Astrocyte of the cerebellum (primary cell): ENCODE measurements around the gene ADCY1.

Source experiments
- DNase-seq: peaks from one replicate; pipeline ENCODE4 v3.0.0-alpha.2; 2011; ENCODE audit warnings: low read depth
- H3K4me3 ChIP-seq: 2 replicates; pipeline ENCODE4 v1.5.1; 2011; ENCODE audit warnings: mild to moderate bottlenecking, low read depth, low read length, moderate library complexity
- in situ Hi-C: cut with HindIII; loops from 2 replicates; pipeline ENCODE4 v1.10.0; 2017; ENCODE audit warnings: low sequenced_read_pairs
- TF ChIP-seq, protein P1 (sequence below): IDR thresholded peaks from 2 replicates; pipeline ENCODE4 v1.5.1; 2012; ENCODE audit warnings: low read length, low read depth, moderate library complexity, mild to moderate bottlenecking; ENCODE audit errors: missing control alignments

ADCY1 gene

DNA sequence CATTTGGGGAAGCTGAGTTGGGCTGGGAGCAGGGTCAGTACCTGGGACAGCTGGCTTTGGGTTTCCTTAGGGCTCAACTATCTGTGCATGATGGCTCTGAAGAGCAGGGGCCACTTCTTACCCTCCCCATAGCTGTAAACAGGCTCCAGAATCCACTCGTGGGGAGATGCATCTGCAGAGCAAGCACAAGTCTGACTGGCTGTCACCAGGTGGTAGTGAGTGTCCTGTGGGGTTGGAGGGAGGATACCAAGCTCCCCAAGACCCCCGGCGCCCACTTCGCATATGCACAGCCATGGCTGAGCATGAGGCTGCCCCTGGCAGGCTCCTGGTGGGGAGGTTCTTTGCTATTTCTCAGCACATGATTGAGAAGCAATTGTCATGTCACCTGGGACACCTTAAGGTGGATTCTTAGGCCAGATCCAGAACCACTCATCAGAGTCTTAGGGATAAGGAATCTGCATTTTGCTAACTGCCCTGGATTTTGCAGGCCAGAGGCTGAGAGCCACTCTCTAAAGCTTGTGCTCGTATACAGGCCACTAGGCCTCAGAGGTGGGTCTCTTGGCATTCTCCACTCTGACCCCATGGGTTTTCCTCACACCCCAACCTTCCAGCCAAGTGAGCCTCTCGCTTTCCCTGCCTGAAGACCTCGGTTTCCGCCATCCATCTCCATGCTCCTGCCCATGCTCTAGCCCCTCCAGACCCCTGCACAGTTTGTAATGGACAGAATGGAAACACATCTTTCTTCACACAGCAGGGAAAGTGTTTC, 53.7 kb downstream of the ADCY1 start:
- in situ Hi-C loops, result no loop called here
- TF ChIP-seq, protein P1, sequence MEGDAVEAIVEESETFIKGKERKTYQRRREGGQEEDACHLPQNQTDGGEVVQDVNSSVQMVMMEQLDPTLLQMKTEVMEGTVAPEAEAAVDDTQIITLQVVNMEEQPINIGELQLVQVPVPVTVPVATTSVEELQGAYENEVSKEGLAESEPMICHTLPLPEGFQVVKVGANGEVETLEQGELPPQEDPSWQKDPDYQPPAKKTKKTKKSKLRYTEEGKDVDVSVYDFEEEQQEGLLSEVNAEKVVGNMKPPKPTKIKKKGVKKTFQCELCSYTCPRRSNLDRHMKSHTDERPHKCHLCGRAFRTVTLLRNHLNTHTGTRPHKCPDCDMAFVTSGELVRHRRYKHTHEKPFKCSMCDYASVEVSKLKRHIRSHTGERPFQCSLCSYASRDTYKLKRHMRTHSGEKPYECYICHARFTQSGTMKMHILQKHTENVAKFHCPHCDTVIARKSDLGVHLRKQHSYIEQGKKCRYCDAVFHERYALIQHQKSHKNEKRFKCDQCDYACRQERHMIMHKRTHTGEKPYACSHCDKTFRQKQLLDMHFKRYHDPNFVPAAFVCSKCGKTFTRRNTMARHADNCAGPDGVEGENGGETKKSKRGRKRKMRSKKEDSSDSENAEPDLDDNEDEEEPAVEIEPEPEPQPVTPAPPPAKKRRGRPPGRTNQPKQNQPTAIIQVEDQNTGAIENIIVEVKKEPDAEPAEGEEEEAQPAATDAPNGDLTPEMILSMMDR, result no peak
- H3K4me3 ChIP-seq, result no peak overlapping the region
- no peak for DNase-seq

DNA sequence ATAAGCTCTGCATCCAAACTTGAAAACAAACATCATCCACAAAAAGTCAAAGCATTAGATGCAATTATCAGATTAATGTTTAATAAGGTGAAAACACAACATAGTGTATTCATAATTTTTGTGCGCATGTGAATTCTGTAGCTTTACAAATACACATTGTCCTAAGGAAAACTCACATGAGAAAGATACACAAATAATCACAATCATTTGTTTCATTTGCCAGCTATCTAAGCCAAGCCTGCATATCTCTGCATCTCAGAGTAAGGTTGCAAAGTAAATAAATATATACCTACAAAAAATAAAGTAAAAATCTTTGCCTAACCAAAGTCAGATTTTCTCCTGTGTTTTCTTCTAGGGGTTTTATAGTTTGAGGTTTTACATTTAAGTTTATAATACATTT, 57.4 kb downstream of the ADCY1 start:
- TF ChIP-seq, protein P1, result no peak
- no peak overlapping the region for H3K4me3 ChIP-seq
- in situ Hi-C loops, result no loop called here
- no peak for DNase-seq

DNA sequence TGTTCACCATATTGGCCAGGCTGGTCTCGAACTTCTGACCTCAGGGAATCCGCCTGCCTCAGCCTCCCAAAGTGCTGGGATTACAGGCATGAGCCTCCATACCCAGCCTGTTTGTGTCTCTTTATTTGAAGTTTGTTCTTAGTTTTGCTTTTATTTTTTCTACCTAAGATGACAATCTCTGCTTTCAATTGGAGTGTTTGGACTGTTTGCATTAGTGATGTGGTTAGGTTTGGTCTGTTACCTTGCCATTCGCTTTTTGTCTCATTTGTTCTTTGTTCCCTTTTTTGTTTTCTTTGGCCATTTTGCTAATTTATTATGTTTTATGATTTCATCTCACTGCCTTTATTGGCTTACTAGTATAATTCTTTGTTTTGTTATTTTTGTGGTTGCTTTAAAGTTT, 62.6 kb downstream of the ADCY1 start:
- no peak overlapping the region for H3K4me3 ChIP-seq
- DNase-seq, result no peak
- in situ Hi-C loops, result no loop called here
- TF ChIP-seq, protein P1, result no peak

DNA sequence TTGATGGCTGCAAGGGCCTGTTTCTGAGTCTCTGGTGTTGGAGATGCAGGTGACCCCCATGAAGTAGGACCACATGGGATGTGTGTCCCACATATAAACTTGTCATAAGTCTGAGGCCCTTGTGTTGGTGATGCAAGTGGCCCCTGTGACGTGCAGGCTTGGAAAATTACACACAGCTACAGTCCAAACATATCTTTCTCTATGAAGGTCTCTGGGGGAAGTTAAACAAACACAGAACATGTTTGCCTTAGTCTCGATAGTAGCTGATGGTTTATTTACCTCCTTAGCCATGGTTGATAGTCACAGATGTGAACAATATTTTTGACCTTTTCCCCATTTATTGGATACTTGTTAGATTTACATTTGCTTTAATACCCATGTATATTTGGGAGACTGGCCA, 64.7 kb downstream of the ADCY1 start:
- no peak for DNase-seq
- in situ Hi-C loops, result no loop called here
- TF ChIP-seq, protein P1, result no peak
- H3K4me3 ChIP-seq, result no peak overlapping the region

DNA sequence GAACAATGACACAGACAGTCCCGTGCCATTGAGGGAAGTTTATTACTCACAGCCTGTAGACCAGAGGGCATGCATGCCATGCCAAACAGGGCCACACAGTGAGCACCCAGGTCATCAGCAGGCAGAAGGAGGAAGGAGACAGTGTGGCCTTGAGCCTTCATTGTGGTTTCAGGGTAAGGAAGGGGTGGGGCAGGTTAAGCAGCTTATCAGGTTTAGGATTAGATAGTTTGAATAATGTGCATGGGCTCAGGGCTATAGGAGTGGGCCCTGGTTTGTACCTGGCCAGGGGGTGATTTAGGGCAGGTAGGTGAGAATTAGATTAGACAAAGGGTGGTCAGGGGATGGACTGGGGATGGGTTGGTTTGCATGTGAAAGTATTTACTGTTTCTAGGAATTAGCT, 67.9 kb downstream of the ADCY1 start:
- TF ChIP-seq, protein P1, result no peak
- no peak overlapping the region for H3K4me3 ChIP-seq
- in situ Hi-C loops, result no loop called here
- no peak for DNase-seq

DNA sequence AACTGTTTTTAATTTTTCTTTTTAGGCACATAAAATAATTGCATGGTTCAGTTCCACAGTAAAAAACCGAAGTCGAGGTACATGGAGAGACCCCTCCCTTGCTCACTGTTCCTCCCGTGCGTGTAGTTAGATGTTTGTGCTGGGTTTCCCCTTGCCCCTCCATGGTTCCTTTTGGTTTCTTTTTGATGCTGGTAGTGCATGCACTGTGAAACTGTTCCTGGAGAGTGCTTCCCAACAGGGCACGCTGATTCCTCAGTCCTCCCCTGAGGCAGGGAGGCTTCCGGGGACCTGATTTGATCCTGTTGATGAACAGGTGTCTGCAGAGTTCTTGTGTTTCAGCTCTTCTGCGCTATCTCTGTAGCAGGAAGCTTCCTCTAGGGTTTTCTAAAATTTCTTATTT, 69.5 kb downstream of the ADCY1 start:
- no peak overlapping the region for H3K4me3 ChIP-seq
- TF ChIP-seq, protein P1, result no peak
- DNase-seq, result no peak
- in situ Hi-C loops, result no loop called here

DNA sequence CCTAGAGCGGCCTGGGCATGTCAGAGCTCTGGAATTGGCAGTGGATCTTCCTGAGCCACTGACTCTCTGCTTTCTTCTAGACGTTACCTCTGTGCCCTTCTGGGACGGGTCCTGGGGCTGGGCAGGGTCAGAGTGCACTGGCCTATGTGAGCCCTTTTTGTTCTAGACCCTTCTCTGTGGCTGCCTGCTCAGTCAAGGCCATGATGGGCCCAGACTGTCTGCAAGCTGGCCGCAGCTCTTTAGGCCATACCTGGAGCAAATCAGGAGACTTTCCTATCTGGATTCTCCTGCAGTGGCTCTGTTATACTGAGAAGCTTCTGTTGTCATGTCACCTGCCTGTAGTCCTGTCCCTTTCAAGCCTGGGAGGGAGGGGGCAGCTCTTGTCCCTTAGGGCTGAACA, 70.1 kb downstream of the ADCY1 start:
- no peak for DNase-seq
- no peak overlapping the region for H3K4me3 ChIP-seq
- TF ChIP-seq, protein P1, result no peak
- in situ Hi-C loops, result no loop called here
